SKM-1 (cell line): ENCODE data around the gene DBN1.
"Not testable (repeated sequence)": the region's sequence is repeated elsewhere in the genome, so short reads cannot be mapped to it uniquely, and the experiment has no call there.

Source experiments
- DNase-seq: peaks from one replicate; lab custom pipeline; 2025; ENCODE audit not compliant: unreplicated experiment; lab: John Stamatoyannopoulos, UW

Gene DBN1

DNA sequence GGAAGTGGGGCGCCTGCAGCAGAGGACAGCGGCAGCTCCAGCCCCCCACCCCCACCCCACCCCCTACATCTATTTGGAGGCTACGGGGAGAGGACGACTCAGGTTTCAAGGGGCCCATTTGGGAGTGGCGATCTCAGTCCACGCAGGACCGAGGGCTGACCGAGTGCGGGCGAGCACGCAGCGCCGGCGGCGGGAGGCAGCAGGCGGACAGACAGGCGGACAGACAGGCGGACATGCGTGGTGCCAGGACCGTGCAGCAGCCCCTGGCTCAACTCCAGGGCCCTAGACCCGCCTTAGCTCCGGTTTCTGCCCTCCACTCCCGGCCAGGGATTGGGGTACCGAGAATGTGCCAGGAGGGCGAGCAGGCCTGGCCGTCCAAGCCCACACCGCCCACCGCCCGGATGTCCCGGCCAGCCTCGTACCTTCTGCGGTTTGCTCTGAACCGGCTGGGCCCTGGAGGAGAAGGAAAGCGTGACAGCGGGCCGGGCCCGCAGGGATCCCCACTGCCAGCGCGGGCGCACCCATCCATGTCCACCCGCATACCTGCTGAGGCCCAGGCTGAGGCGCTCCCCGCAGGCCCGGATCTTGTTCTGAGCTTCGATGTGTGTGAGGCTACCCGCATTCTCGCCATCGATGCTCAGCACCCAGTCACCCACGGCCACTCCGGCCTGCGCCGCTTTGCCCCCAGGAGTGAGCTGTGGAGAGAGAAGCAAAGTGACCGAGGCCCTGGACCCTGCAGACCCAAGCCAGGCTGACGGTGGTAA lies 18.7 kb upstream of the DBN1 start:
- no peak for DNase-seq

DNA sequence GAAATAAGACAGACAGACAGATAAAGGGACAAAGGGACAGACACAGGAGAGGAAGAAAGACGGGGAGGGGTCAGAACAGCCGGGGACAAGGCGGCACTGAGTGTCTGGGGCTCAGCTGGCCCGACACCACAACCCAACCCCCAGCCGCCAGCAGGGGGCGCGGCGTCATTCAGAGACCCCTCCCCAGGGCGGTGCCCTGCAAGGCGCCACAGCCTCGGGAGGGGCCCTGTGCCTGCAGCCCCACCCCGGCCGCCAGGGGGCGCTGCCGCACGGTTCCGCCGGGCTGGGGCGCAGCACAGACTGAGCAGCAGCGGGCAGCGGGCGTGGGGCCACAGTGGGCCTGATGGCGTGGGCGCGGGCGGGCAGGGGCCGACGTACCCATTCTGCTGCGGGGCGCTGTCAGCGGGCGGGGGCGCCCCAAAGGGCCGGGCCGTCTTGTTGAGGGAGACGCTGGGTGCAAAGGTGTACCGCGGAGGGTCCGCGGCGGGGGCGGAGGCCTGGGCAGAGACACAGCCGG lies 18.1 kb upstream of the DBN1 start:
- DNase-seq: peak; percentile 34

DNA sequence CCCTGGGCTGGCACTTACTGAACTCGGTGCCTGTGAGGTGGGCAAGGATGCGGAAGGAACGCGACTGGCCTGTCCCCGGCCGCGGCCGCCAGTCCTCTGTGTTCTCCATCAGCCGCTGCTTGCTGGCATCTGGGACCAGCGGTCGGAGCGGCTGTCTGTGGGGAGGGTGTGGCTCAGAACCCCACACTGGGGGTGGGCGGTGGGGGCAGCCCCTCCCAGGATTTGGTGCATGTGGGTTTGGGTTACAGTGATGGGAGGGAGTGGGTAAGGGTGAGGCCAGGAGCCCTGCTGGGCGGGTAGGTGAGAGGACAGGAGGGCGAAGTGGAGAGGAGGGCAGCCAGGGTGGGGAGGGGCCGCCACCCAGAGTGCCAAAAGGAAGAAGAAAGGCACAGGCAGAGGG lies 17.6 kb upstream of the DBN1 start:
- no peak for DNase-seq

DNA sequence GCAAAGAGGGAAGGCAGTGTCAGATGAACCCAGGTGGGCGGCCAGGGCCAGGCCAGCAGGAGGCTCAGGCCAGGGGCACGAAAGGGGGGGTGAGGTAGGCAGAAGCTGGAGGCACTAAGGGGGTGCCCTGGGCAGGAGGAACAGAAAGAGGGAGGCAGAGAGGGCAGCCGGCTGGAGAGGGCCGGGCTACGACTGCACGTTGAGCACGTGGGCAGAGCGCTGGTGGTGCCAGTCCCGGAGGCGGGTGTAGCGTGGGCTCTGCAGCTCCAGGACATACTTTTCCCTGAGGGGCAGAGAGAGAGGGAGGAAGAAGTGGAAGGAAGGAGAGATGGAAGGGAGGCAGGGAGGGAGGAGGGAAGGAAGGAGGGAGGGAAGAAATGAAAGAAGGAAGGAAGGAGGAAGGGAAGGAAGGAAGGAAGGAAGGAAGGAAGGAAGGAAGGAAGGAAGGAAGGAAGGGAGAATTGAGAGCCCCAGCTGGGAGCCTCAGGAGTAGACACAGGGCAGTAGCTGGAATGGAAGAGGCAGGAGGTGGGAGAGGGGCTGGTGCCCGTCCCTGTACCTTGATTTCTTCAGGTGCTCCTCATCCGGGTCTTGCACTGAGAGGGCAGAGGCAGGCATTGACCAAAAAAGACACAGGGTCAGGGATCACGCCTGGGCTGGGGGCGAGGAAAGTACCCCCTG lies 17.0 kb upstream of the DBN1 start:
- no peak for DNase-seq

DNA sequence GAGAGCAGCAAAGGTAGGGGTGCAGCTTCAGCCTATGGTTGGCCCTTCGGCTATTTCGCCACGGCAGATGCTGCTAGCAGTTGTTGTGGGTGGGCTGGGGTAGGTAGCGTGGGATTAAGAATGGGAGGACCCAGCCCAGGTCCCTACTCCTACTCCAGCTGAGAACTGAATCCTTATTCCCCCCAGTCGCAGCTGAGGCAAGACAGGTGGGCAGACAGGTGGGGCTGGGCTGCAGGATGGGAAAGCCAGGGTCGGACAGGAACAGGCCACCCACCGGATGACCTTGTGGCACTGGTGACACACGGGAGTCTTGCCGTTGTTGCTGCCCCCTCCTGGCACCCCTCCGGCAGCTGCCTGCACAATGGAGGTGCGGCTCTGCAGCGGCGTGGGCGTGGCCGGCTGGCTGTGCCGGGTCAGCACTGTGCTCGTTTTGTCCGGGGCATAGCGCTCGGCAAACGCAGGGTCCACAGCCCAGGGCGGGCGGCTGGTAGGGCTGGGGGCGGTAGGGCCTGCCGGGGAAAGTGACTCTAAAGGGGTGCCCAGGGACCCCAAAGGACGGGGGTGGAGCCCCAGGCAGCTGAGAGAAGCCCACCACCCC lies 15.8 kb upstream of the DBN1 start:
- no peak for DNase-seq

DNA sequence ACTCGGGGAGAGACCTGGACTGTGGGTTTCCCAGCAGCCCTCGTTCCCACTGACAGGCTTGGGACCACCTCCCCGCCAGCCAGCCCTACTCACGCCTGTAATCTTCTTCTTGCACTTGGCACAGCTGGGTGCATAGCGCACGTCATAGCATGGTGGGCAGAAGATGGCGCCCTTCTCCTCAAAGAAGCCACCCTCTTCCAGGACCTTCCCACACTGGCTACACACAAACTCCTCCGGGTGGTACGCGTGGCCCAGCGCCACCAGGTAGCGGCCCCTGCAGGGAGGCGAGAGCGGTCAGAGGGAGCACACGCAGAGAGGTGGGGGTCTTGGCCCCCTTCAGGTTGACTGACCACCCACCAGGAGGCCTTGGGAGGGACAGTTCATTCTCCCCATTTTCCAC lies 14.5 kb upstream of the DBN1 start:
- no peak for DNase-seq

DNA sequence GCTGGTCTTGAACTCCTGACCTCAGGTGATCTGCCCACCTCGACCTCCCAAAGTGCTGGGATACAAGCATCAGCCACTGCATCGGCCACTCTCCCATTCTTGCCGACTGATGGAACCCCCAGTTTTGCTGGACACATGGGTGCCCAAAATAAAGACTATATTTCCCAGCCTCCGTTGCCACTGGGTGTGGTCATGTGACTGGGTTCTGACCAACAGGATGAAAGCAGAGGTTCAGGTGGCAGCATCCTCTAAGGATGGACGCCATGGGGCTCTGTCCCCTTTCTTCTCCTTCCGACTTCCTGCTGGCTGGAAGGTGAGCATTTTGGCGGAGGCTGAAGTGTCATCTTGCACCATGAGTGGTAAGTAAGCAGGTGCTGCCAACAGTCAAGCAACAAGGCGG lies 13.7 kb upstream of the DBN1 start:
- no peak for DNase-seq

DNA sequence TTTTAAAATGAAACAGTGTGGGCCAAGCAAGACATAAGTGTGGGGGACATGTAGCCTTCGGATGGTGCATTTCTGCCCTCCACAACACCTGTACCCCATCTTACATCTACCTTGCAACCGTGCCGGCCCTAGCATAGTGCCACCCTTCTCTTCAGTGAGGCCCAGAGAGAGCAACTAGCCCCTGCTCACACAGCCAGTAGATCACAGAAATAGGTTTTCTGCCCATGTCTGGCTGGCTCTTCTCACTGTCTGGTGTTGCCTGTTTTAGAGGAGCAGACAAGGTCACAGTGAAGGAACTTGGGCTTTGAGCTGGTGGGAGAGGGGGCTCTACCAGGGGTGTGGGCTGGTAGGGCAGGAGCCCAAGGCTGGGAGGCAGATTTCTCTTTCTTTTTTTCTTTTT lies 12.8 kb upstream of the DBN1 start:
- DNase-seq: no peak

DNA sequence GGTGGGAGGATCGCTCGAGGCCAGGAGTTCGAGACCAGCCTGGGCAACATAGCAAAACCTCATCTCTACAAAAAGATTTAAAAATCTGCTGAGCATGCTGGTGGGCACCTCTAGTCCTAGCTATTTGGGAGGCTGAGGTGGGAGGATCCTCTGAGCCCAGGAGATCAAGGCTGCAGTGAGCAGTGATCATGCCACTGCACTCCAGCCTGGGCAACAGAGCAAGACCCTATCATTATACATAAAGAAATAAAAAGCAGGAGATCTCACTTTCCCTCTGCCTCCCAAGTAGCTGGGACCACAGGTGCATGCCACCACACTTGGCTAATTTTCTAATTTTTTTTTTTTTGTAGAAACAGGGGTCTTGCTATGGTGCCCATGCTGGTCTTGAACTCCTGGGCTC lies 12.3 kb upstream of the DBN1 start:
- DNase-seq: not testable (repeated sequence)

DNA sequence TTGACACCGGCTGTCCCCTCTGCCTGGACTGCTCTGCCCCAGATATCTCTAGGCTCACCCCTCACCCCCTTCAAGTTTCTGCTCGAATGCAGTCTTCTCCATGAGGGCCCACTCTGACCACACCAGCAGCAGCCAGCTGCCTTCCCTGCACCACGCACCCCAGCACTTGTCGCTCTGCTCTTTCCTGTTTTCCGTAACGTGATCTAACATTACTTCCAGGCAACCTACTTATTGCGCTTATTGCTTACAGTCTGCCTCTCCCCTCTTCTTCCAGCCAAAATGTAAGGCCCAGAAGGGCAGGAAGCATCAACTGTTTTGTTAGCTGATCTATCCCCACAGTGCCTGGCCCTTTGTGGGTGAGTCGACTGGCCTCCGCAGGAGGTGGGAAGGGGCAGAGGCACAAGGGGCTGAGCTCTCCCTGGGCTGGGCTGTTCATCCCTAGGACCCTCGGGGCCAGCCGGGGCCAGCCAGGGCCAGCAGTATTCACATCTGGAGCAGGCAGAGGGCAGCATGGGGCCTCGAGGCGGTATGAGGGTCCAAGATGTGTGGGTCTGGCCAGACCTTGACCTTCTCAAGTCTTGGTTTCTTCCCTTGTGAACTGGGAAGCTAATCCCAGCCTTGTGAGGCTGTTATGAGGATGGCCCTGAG lies 11.6 kb upstream of the DBN1 start:
- no peak for DNase-seq

DNA sequence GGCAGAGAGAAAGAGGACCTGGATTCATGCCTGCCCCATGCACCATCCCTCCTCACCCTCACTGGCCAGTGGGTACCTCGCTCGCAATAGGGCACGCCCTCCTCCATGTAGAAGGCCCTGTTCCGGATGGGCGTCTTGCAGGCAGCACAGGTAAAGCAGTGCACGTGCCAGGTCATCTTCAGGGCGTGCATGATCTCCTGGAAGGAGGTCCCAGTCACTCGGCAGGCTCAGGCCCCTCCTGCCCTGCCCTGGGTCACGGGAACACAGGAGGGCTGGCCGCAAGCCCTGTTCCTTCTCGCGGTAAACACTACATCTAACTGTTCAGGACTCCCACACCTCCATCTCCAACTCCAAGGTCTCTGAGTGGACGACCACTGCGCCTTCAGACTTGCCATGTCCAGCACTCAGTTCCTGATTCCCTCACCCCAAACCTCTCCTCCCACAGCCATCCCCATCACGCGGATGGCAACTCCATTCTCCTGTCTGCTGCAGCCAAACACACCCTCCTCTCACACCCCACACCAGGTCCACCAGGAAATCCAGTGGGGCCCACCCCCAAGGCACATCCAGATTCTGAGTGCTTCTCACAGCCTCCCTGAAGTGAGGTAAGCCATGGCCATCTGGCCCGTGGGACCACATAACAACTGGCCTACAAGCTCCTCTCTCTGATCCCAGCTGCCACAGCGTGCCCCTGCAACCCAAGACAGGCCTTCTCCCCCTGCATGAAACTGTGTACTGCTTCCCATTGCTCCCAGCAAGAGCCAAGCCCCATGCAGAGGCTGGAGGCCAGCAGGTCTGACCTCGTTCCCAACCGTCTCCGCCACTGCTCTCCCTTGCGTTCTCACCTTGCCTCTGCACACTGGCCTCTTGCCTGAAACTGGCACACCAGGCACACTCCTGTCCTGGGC lies 10.8 kb upstream of the DBN1 start:
- no peak for DNase-seq

DNA sequence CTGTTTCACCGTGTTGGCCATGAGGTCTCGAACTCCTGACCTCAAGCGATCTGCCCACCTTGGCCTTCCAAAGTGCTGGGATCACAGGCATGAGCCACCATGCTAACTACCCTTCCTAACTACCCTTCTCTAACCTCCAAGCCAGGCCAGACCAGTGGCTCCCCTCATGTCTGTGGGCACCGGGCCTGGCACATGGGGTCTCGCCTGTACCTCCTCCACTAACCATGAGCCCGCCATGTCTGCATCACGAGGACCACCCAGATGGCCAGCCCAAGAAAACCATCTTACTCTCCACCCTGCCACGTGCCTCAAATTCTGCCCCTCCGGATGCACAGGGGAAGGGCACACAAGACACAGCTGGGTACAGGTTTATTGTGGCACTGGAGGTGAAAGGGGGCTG lies 9.6 kb upstream of the DBN1 start:
- DNase-seq: no peak

DNA sequence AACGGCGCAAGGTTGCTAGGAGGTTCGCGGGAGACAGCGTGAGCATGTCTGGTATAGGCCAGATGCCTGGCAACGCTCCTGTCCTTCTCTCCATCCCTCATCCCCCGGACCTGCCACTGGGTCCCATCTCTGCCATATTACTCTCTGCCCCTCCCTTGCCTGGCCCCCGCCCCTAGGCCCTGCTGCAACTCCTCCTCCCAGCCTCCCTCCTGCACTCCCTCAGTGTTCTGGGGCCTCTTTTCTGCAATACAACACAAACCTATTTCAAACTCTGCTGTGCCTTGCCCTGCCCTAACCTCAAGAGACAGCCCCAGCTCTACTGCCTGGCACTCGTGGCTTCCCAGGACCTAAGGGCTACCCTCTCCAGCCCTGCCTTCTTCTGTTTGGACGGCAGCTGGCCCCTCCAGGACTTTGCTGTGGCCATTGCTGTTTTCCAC lies 8.9 kb upstream of the DBN1 start:
- no peak for DNase-seq

DNA sequence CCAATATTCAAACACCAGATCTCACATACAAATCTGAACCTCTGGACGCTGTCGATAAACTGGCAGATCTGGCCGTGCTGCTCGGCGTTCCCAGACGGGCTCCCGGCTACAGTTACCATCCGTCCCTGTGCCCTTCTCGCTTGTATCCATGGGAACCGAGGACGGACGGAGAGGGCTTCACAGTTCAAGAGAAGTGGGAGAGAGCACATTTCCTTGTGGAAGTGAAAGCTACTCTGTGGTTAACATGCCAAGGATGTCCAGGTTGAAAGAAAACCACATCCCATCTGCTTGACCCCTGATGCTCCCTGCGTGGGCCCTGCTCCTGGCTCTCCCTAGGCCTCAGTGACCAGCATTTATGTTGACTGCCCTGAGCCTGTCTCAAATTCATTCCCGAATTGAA lies 6.3 kb upstream of the DBN1 start:
- no peak for DNase-seq

DNA sequence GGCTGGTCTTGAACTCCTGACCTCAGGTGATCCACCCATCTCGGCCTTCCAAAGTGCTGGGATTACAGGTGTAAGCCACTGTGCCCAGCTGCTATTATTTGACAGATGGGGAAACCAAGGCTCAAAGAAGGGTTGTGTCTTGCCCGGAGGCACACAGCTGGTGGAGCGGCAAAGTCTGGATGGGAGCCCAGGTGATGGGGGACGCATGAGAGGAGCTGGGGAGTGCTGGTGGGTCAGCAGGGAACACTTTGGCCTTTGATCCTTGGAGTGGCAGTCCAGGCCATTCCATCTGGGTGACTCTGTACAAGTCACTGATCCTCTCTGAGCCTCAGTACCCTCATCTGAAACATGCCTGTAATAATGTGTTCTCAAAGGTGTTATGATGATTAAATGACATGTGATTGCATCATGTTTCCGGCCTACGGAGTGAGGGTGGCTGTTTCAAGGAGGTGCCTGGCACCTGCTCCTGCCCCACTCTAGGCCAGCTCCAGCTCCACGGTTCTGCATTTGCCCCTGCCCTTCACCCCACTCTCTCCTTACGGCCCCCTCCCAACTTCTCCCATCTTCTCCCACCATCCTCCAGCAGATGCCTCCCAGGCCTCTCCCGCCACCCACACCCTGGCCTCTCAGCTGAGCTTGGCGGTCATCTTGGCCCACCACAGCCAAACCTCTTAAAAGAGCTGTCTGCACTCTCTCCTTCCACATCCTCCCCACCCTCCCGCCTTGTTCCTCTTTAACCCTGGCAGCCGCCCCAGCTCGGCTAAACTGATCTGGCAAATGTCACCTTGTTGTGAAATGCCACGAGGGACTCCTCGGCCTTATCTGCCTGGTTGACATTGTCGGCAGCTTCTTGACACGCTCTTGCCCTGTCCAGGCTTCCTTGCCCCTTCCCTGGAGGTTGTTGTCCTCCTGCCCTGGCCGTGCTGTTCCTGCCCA lies 5.5 kb upstream of the DBN1 start:
- peak; percentile 89 for DNase-seq

DNA sequence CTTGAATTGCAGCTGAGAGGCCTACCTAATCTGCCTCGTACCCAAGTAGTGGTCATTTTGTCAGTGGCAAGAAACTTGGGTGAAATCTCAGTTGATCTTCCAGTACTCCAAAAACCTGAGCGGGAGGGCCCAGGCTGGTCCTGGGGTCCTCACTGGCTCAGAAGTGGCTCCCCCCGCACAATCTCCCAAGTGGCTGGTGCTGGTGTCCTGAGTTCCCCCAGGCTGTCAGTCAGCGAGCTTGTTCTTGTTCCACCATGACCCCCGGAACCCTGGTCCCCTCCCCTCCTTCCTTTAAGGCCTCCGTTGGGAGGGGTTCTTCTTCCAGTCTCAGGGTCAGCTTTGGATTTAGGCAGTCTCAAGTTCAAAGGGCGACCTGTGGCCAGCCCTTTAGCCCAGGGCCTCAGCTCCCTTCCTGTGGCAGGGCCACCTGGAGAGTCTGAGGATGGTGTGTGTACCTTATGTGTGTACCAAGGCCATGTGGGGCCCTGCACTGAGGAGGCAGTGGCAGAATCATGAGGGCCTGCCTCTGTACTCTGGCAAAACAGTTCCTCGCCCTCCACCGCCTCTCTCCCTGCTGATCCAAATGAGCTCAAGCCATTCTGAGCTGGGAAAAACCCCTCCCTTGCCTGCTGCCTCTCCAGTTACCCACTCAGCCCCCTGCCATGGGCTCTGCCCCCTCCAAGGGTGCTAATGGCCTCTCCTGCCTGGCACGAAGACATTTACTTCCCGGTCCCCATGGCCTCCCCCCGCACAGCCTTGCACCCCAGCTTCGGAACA lies 4.5 kb upstream of the DBN1 start:
- no peak for DNase-seq

DNA sequence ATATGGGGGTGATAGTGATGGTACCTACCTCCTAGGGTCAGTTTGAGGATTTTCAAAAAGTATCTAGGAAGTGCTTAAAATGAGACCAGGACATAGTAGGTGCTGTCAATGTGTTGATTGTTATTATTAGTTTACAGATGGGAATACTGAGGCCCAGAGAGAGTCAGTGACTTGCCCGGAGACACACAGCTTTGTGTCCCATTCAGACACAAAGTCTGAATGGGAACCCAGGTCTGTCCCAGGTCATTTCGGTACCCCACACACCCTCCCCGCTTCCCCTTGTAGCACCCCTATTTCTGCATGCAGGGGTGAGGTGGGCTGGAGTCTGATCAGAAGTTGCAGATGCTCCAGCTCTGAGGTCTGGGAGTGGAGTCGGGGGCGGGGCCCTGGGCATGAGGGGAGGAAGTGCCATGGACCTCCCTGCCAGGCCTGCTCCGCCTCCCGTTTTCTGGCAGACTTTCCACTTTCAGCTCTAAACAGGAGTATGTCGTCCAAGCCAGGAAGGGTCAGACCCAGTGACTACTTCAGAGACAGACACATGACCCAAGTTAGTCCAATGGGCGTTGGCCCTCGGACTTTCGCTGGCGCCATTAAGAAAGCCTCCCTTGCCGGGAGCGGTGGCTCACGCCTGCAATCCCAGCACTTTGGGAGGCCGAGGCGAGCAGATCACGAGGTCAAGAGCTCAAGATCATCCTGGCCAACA lies 3.2 kb upstream of the DBN1 start:
- no peak for DNase-seq
